ENCODE measurements around the gene IFT122. TPM values are rescaled to one million over a fixed set of nuclear protein-coding genes. Genes with fewer than 3 reads are reported as not detected.

IFT122 gene
- total RNA-seq, 6 donors from 2014 or later: 23.7 to 126 (median 29.1) TPM

- 91 to 92% methylated on average over 11 of the region's 11 CpGs for WGBS, 2 donors
These were observed 91.7 kb downstream of the IFT122 start for GRCh38 chr3:129531699-129532098.

DNA sequence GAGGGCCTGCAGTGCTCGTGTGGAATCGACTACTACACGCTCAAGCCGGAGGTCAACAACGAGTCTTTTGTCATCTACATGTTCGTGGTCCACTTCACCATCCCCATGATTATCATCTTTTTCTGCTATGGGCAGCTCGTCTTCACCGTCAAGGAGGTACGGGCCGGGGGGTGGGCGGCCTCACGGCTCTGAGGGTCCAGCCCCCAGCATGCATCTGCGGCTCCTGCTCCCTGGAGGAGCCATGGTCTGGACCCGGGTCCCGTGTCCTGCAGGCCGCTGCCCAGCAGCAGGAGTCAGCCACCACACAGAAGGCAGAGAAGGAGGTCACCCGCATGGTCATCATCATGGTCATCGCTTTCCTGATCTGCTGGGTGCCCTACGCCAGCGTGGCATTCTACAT lies 92.2 kb downstream of the IFT122 start:
- no peaks in the 10 kb centered on the region for H3K27me3 ChIP-seq
- ATAC-seq (ENCODE audit: low FRiP score in 2 of 2) (no peak), DNase-seq (no peak)
- peaks cover 7 to 18% (median 8%) of the 10 kb centered on the region in 4 donors for H3K4me1 ChIP-seq
- TF ChIP-seq POLR2A (IDR thresholded peaks at IDR 0.05): no peak
- H3K36me3 ChIP-seq: no peaks in the 10 kb centered on the region
- 96 to 99% methylated on average over 17 to 20 of the region's 20 CpGs for WGBS, 2 donors
- no peak overlapping the region for H3K4me3 ChIP-seq
- no peaks in the 10 kb centered on the region for H3K9me3 ChIP-seq
- H3K27ac ChIP-seq: no peak overlapping the region

More at GRCh38 chr3:129531699-129532098, 91.7 kb downstream of the IFT122 start:
- Histone ChIP-seq H3K27ac (no peak overlapping the region), H3K27me3 (no peaks in the 10 kb centered on the region), H3K36me3 (no peaks in the 10 kb centered on the region), H3K4me1 (peaks cover 7 to 18% (median 8%) of the 10 kb centered on the region in 4 donors), H3K4me3 (no peak overlapping the region), H3K9me3 (no peaks in the 10 kb centered on the region)
- no peak for DNase-seq
- ATAC-seq (ENCODE audit: low FRiP score in 2 of 2): no peak
- TF ChIP-seq POLR2A (IDR thresholded peaks at IDR 0.05) (no peak), POLR2AphosphoS5 (IDR thresholded peaks at IDR 0.05) (no peak), EP300 (IDR thresholded peaks at IDR 0.05) (no peak)
- TF ChIP-seq, protein P1, sequence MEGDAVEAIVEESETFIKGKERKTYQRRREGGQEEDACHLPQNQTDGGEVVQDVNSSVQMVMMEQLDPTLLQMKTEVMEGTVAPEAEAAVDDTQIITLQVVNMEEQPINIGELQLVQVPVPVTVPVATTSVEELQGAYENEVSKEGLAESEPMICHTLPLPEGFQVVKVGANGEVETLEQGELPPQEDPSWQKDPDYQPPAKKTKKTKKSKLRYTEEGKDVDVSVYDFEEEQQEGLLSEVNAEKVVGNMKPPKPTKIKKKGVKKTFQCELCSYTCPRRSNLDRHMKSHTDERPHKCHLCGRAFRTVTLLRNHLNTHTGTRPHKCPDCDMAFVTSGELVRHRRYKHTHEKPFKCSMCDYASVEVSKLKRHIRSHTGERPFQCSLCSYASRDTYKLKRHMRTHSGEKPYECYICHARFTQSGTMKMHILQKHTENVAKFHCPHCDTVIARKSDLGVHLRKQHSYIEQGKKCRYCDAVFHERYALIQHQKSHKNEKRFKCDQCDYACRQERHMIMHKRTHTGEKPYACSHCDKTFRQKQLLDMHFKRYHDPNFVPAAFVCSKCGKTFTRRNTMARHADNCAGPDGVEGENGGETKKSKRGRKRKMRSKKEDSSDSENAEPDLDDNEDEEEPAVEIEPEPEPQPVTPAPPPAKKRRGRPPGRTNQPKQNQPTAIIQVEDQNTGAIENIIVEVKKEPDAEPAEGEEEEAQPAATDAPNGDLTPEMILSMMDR (IDR thresholded peaks at IDR 0.05): no peak

- WGBS, 2 donors: 91 to 93% methylated on average over 14 to 16 of the region's 16 CpGs
- Histone ChIP-seq H3K27ac (no peak overlapping the region), H3K4me1 (peaks cover 7 to 18% (median 8%) of the 10 kb centered on the region in 4 donors), H3K27me3 (no peaks in the 10 kb centered on the region), H3K4me3 (no peak overlapping the region), H3K36me3 (no peaks in the 10 kb centered on the region), H3K9me3 (no peaks in the 10 kb centered on the region)
- no peak for ATAC-seq (ENCODE audit: low FRiP score in 2 of 2)
- DNase-seq: no peak
- TF ChIP-seq POLR2AphosphoS5 (IDR thresholded peaks at IDR 0.05) (no peak), POLR2A (IDR thresholded peaks at IDR 0.05) (no peak), EP300 (IDR thresholded peaks at IDR 0.05) (no peak)
- TF ChIP-seq, protein P1 (IDR thresholded peaks at IDR 0.05): no peak
These were observed 93.4 kb downstream of the IFT122 start for GRCh38 chr3:129533406-129533805.

DNA sequence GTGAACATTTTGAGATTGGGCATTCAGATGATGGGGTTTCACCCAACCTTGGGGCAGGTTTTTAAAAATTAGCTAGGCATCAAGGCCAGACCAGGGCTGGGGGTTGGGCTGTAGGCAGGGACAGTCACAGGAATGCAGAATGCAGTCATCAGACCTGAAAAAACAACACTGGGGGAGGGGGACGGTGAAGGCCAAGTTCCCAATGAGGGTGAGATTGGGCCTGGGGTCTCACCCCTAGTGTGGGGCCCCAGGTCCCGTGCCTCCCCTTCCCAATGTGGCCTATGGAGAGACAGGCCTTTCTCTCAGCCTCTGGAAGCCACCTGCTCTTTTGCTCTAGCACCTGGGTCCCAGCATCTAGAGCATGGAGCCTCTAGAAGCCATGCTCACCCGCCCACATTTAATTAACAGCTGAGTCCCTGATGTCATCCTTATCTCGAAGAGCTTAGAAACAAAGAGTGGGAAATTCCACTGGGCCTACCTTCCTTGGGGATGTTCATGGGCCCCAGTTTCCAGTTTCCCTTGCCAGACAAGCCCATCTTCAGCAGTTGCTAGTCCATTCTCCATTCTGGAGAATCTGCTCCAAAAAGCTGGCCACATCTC lies 94.5 kb downstream of the IFT122 start:
- no peak overlapping the region for H3K4me3 ChIP-seq
- H3K4me1 ChIP-seq: peaks cover 6 to 14% (median 7%) of the 10 kb centered on the region in 4 donors
- H3K36me3 ChIP-seq: no peaks in the 10 kb centered on the region
- WGBS, 2 donors: 83 to 94% methylated on average over 4 of the region's 4 CpGs
- H3K9me3 ChIP-seq: no peaks in the 10 kb centered on the region
- H3K27ac ChIP-seq: no peak overlapping the region
- no peak for DNase-seq
- no peaks in the 10 kb centered on the region for H3K27me3 ChIP-seq
- ATAC-seq (ENCODE audit: low FRiP score in 2 of 2): no peak
- TF ChIP-seq POLR2AphosphoS5 (IDR thresholded peaks at IDR 0.05): no peak
- TF ChIP-seq EP300 (IDR thresholded peaks at IDR 0.05): no peak
- TF ChIP-seq POLR2A (IDR thresholded peaks at IDR 0.05): no peak
- TF ChIP-seq, protein P1 (IDR thresholded peaks at IDR 0.05): no peak

DNA sequence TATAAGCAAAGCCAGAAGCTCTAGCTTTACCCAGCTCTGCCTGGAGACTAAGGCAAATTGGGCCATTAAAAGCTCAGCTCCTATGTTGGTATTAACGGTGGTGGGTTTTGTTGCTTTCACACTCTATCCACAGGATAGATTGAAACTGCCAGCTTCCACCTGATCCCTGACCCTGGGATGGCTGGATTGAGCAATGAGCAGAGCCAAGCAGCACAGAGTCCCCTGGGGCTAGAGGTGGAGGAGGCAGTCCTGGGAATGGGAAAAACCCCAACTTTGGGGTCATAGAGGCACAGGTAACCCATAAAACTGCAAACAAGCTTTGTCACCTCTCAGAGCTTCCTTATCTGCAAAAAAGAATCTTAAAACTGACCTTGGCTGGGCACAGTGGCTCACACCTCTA lies 95.1 kb downstream of the IFT122 start:
- WGBS, 2 donors: 93 to 94% methylated on average over 1 of the region's 1 CpG
- H3K27ac ChIP-seq: no peak overlapping the region
- ATAC-seq (ENCODE audit: low FRiP score in 2 of 2): no peak

More for the DNA sequence above, 95.1 kb downstream of the IFT122 start:
- H3K4me1 ChIP-seq: peaks cover under 1 to 8% (median 1%) of the 10 kb centered on the region in 4 donors
- DNase-seq: no peak
- no peak for TF ChIP-seq POLR2AphosphoS5 (IDR thresholded peaks at IDR 0.05)
- no peak for TF ChIP-seq POLR2A (IDR thresholded peaks at IDR 0.05)
- TF ChIP-seq, protein P1 (IDR thresholded peaks at IDR 0.05): no peak
- no peak for TF ChIP-seq EP300 (IDR thresholded peaks at IDR 0.05)
- no peak overlapping the region for H3K4me3 ChIP-seq
- no peaks in the 10 kb centered on the region for H3K36me3 ChIP-seq
- no peaks in the 10 kb centered on the region for H3K27me3 ChIP-seq
- no peaks in the 10 kb centered on the region for H3K9me3 ChIP-seq

All from upper lobe of left lung (tissue), 6 donors.